GM12801 (cell line): ENCODE measurements around the gene TNRC6A.

Experiments
- TF ChIP-seq, protein P1 (sequence below): IDR thresholded peaks from one replicate; pipeline ENCODE4 v1.5.1; 2011; ENCODE audit warnings: control low read depth; ENCODE audit not compliant: insufficient read length; ENCODE audit errors: extremely low read depth

The TNRC6A gene

DNA sequence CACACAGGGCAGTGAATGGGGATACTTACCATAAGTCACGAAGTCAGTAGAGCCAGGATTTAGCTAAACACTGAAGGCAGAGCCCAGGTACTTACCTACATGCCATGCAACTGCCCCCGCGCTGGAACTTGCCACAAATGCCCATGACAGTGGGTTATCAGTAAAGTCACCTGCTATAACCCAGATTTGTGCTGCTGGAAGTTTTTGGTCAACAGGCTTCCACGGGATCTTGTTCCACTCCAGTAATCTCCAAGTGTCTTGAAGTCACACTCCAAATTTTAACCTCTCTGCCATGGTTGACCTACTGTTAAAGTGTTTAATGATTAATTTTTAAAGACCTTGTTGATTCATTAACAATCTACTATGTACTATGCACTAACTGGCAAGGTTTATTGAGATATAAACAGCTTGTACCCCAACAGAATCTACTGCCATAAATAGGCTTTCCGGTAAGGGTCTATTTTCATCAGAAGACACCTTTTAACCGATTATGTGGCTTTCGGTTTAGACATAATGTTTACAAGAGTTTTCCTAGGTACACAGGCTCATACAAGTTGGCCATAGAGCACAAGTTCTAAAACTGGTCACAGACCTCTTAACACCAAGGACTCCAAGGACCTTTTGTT lies 110.0 kb downstream of the TNRC6A start:
- TF ChIP-seq, protein P1, sequence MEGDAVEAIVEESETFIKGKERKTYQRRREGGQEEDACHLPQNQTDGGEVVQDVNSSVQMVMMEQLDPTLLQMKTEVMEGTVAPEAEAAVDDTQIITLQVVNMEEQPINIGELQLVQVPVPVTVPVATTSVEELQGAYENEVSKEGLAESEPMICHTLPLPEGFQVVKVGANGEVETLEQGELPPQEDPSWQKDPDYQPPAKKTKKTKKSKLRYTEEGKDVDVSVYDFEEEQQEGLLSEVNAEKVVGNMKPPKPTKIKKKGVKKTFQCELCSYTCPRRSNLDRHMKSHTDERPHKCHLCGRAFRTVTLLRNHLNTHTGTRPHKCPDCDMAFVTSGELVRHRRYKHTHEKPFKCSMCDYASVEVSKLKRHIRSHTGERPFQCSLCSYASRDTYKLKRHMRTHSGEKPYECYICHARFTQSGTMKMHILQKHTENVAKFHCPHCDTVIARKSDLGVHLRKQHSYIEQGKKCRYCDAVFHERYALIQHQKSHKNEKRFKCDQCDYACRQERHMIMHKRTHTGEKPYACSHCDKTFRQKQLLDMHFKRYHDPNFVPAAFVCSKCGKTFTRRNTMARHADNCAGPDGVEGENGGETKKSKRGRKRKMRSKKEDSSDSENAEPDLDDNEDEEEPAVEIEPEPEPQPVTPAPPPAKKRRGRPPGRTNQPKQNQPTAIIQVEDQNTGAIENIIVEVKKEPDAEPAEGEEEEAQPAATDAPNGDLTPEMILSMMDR, result no peak

DNA sequence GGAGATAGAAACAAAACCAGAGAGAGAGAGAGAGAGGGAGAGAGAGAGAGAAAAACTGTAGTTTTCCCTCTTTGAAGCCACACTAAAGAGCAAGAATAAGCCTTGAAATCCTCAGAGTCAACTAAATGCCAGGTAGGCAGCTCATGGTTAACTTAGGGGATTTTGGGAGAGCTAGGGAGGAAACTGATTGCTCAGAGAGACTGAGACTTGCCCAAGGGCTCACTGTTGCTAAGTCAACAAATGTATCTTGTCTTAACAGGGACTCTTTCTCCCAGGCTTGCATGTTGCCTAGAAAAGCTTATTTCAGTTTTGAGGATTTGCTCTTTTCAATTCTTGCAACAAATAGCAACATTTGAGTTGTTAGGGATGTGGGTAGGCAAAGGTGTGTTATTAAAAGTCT lies 111.8 kb downstream of the TNRC6A start:
- TF ChIP-seq, protein P1, result no peak

DNA sequence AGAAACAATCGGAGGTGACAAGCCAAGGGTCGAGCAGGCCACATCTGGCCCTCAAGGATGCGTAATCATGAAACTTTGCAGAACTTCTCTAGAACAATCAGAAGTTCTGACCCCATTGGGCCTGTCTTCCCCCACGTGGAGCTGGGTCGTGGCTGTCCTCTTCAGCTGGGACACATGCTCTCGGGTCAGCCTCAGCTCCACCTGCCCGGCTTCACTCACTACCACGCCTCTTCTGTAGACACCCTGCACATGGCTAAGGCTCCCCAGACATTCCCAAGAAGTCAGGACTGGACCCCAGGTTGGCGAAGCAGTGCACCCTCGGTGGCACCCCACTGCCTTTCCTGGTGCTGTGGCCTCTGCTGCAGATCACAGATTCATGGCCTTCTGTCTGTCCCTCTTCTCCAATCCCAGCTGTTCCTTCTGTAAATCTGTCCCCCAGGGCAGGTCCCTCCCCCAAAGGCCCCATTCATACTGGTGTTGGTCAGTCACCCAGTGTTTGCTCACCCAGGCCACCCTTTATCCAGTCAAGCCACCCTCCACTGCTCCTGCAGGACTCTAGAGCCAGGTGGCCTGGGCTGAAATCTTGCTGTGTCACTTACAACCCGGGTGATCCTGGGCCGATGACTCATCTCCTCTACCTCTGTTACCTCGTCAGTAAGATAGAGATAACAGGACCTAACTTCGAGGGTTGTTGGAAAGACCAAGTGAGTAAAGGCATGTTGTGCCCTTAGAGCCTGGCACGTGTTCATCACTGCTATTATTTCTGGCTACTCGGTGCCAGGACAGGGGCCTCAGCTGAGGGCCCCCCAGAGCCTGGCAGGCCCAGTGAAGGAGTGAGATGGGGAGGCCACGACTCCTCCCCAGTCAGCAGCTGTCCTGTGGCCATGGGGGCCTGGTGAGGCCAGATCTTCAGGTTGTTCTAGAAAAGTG lies 114.9 kb downstream of the TNRC6A start:
- TF ChIP-seq, protein P1, result no peak

DNA sequence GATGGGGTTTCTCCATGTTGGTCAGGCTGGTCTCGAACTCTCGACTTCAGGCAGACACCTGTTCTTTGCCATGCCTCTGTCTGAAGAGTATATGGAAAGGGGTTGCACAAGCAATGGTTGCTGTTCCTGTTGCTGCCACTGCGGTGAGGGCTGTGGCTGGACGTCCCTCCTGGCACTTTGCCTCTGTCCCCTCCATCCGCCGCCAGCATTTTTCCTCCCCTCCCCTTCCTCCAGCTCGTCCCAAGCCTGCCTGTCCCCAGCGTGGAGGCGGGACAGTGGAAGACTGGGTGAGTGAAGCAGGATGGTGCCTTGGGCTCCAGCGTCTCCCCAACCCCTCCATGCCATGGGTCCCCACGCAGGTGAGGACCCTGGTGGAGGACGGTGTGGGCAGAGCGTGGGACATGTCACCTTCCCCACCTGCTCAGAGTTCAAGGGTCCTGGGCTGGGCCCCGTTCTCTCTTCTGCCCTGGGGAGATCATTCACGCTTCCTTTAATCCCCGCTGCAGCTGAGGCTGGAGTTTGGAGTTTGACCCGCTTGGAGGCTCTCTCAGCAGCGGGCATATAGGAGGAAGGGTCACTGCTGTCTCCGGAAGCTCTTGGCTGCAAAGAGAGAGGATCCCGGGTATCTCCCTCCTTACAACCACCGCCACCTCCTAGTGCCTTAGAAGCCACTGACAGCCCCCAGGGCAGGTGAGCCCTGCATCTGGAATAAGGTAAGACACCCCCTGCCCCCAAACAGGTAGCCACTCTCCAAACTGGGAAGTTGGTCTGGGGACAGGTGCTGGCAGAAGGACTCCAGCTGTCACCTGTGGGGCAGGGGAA lies 116.5 kb downstream of the TNRC6A start, which contains the start of gene SLC5A11:
TSS of gene SLC5A11 (plus strand) at position 238 of the 822 bp plus-strand sequence. CDS start 12,681 bp downstream, outside the sequence.
- TF ChIP-seq, protein P1, result no peak

DNA sequence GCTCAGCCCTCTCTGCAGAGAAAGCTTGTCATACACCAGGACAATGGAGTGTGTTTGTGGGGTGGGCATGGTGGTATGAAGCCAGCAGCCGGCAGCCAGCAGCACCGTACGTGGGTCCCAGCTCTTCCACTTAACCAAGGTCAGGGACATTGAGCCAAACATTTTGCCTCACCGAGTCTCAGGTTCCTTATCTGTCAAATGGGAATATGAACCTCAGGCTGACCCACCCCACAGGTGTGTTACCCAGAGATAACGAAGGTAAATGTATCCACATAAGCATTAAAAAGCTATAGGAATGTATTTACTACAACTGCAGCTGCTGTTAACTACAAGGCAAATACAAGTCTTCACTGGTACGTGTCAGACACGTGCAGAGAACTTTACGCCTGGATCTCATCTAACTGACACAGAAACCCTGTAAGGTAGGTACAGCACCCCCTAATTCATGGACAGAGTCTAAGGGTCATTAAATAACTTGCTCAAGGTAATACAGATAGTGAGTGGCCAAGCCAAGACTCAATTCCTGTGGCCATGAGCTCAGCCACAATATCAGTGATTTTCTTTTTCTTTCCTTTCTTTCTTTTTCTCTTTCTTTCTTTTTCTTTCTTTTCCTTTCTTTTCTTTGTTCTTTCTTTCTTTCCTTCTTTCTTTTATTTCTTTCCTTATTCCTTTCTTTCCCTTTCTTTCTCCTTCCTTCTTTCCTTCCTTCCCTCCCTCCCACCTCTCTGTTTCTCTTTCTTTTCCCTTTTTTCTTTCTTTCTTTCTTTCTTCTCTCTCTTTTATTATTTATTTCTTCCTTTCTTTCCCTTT lies 117.3 kb downstream of the TNRC6A start:
- TF ChIP-seq, protein P1, result no peak

DNA sequence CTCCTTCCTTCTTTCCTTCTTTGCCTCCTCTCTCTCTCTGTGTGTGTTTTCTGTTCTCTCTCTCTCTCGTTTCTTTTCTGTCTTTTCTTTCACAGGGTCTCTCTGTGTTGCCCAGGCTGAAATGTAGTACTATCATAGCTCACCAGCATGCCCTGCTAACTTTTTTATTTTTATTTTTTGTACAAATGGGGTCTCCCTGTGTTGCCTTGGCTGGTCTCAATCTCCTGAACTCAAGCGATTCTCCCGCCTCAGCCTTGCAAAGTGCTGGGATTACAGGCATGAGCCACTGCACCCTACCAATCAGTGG lies 117.9 kb downstream of the TNRC6A start:
- TF ChIP-seq, protein P1, result no peak
